Panc1 (cell line): ENCODE measurements around the gene NLRP1.

Experiments used
- CTCF ChIP-seq: fragments of 450-650 bp; IDR thresholded peaks from 2 replicates; pipeline ENCODE4 v1.5.1; 2017; ENCODE audit warnings: mild to moderate bottlenecking
- POLR2AphosphoS5 ChIP-seq: IDR thresholded peaks from 2 replicates; pipeline ENCODE4 v1.6.1; 2012; ENCODE audit warnings: mild to moderate bottlenecking, low read depth, low read length, moderate library complexity
- SIN3A ChIP-seq: IDR thresholded peaks from 2 replicates; pipeline ENCODE4 v1.6.1; 2012; ENCODE audit warnings: low read depth, mild to moderate bottlenecking, low read length, moderate library complexity, borderline replicate concordance; ENCODE audit not compliant: insufficient read depth

- TF ChIP-seq SIN3A (no peak), CTCF (no peak), POLR2AphosphoS5 (no peak)
Observed at GRCh38 chr17:5581655-5582054, 2.7 kb downstream of the NLRP1 start.
